ENCODE results near the gene TNNT1. TPM values are rescaled to one million over a fixed set of nuclear protein-coding genes. Genes with fewer than 3 reads are reported as not detected.

Gene TNNT1
- polyA plus RNA-seq, 1 experiment, result 10.4 TPM

- H3K4me3 ChIP-seq (ENCODE audit: low read depth, low read length), result no peak overlapping the region
- TF ChIP-seq CTCF (IDR thresholded peaks at IDR 0.05; ENCODE audit: insufficient read depth, low read depth, low read length), result no peak
- peaks cover 6% of the 10 kb centered on the region for H3K36me3 ChIP-seq (ENCODE audit: control insufficient read depth, insufficient read depth, low read length)
- H3K27me3 ChIP-seq (ENCODE audit: control insufficient read depth, insufficient read depth, low read length), result no peaks in the 10 kb centered on the region
- ChIA-PET CTCF (interaction anchor here (0.8 to 1.3 kb wide), 2 partner anchors 25 to 29 kb away, joined by 4 to 10 read pairs; no protein-coding TSS in a partner anchor), POLR2A (no interaction called here)
- DNase-seq (ENCODE audit: low read depth), result peak; percentile 90
Observed at GRCh38 chr19:55113570-55114039, 35.4 kb downstream of the TNNT1 start.

- H3K36me3 ChIP-seq (ENCODE audit: control insufficient read depth, insufficient read depth, low read length), result peaks cover 6% of the 10 kb centered on the region
- no peaks in the 10 kb centered on the region for H3K27me3 ChIP-seq (ENCODE audit: control insufficient read depth, insufficient read depth, low read length)
- TF ChIP-seq CTCF (IDR thresholded peaks at IDR 0.05; ENCODE audit: insufficient read depth, low read depth, low read length), result 0 out of 2 replicates have a peak, but pooled peaks have one; percentile 4
- H3K4me3 ChIP-seq (ENCODE audit: low read depth, low read length), result no peak overlapping the region
- DNase-seq (ENCODE audit: low read depth), result no peak
- CTCF ChIA-PET, result interaction anchor here (0.8 to 1.5 kb wide), 3 partner anchors 24 to 28 kb away, joined by 3 to 10 read pairs (median 4); no protein-coding TSS in a partner anchor
- POLR2A ChIA-PET, result no interaction called here
Observed at GRCh38 chr19:55112777-55113569, 36.0 kb downstream of the TNNT1 start.

GRCh38 chr19:55112246-55112776 lies 36.7 kb downstream of the TNNT1 start:
- peaks cover 6% of the 10 kb centered on the region for H3K36me3 ChIP-seq (ENCODE audit: control insufficient read depth, insufficient read depth, low read length)
- H3K27me3 ChIP-seq (ENCODE audit: control insufficient read depth, insufficient read depth, low read length), result no peaks in the 10 kb centered on the region
- ChIA-PET CTCF (interaction anchor here (1.5 kb wide), 1 partner anchor 25 kb away, joined by 3 read pairs; no protein-coding TSS in a partner anchor), POLR2A (no interaction called here)
- no peak for TF ChIP-seq CTCF (IDR thresholded peaks at IDR 0.05; ENCODE audit: insufficient read depth, low read depth, low read length)
- H3K4me3 ChIP-seq (ENCODE audit: low read depth, low read length), result no peak overlapping the region
- DNase-seq (ENCODE audit: low read depth), result no peak

- TF ChIP-seq CTCF (IDR thresholded peaks at IDR 0.05; ENCODE audit: insufficient read depth, low read depth, low read length), result no peak
- POLR2A ChIA-PET, result no interaction called here
- CTCF ChIA-PET, result interaction anchor here (0.9 to 1.5 kb wide), 2 partner anchors 23 to 24 kb away, joined by 3 to 5 read pairs; no protein-coding TSS in a partner anchor
- H3K4me3 ChIP-seq (ENCODE audit: low read depth, low read length), result no peak overlapping the region
- no peak for DNase-seq (ENCODE audit: low read depth)
- peaks cover 8% of the 10 kb centered on the region for H3K36me3 ChIP-seq (ENCODE audit: control insufficient read depth, insufficient read depth, low read length)
- no peaks in the 10 kb centered on the region for H3K27me3 ChIP-seq (ENCODE audit: control insufficient read depth, insufficient read depth, low read length)
Observed at GRCh38 chr19:55111238-55111831, 37.7 kb downstream of the TNNT1 start.
